Esophagus (tissue), 2 donors: ENCODE data around the gene ORMDL2. TPM values are rescaled to one million over a fixed set of nuclear protein-coding genes. Genes with fewer than 3 reads are reported as not detected.
"Not testable (repeated sequence)": the region's sequence is repeated elsewhere in the genome, so short reads cannot be mapped to it uniquely, and the experiment has no call there.

Experiments
- H3K27ac ChIP-seq, 2 donors: one replicate each; pipeline ENCODE4 v1.5.1; 2013; ENCODE audit warnings: low read depth in 2 of 2, mild to moderate bottlenecking in 2 of 2, inconsistent platforms in 1 of 2, low read length in 1 of 2, moderate library complexity in 1 of 2
- H3K27me3 ChIP-seq, 2 donors: one replicate each; pipeline ENCODE4 v1.6.1; 2013; ENCODE audit warnings: low read length in 2 of 2, control low read depth in 1 of 2, mild to moderate bottlenecking in 1 of 2; ENCODE audit not compliant: insufficient read depth in 2 of 2, control insufficient read depth in 1 of 2
- H3K36me3 ChIP-seq, 2 donors: one replicate each; pipeline ENCODE4 v1.6.1; 2013; ENCODE audit warnings: low read length in 1 of 2; ENCODE audit not compliant: control insufficient read depth in 2 of 2, insufficient read depth in 2 of 2
- H3K4me1 ChIP-seq, 2 donors: one replicate each; pipeline ENCODE4 v1.6.1; 2013; ENCODE audit warnings: low read length in 1 of 2; ENCODE audit not compliant: control insufficient read depth in 2 of 2, insufficient read depth in 2 of 2
- H3K4me3 ChIP-seq, 2 donors: one replicate each; pipeline ENCODE4 v1.5.1; 2013; ENCODE audit warnings: low read length in 2 of 2, mild to moderate bottlenecking in 2 of 2, low read depth in 1 of 2, moderate library complexity in 1 of 2
- H3K9me3 ChIP-seq, 2 donors: one replicate each; pipeline ENCODE4 v1.6.1; 2013; ENCODE audit warnings: mild to moderate bottlenecking in 2 of 2, low read depth in 1 of 2, low read length in 1 of 2, moderate library complexity in 1 of 2; ENCODE audit not compliant: control insufficient read depth in 2 of 2, insufficient read depth in 1 of 2
- WGBS, 2 donors: extraction: QIAGEN DNeasy Blood & Tissue Kit; methylation state at CpG; one replicate each; pipeline ENCODE4 v1.1.7; 2013; 5-methylcytosine and 5-hydroxymethylcytosine counted together
- polyA plus RNA-seq, 2 donors: library from polyadenylated mRNA; stranded (reverse); fragments of 200-250 nt; gene quantifications; one replicate each; pipeline ENCODE4 v1.2.3, GENCODE V29; 2013
- donor health status: healthy with polysubstance abuse.
- donor health status: Bipolar disorder and iron deficiency.

The ORMDL2 gene
- polyA plus RNA-seq, 2 donors, result 97.1 to 100 TPM

DNA sequence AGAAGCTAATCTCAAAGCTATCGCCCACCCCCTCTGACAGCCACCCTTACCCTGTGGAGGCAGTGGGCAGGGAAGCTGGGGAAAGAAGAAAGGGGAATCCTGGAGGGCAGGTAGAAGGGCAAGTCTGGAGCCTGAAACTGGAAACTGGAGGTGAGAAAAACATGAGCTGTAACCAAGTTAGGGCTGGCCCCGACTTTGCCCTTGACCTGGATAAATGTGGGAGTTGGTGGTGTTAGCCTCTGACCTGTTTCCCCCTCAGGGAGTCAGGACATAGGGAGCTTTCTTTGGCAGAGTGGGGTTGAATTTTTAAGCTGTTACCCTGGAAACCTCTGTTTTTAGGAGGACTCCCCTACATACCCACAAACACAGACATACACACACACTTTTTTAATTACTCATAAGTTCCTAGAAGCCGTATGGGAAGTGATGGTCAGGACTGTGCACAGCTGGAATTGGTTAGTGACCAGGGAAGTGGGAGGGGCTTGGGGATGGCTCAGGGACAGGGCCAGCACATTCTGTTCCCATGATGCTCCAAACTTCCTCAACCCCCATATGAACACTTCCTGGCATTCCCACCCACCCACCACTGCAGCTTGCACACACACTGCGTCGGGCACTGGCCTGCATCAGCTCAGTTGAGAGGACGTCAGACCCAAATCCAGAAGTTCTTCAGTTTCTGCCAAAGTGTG is 29.9 kb downstream of the ORMDL2 start:
- 39% methylated on average over 6 of the region's 6 CpGs for WGBS, 2 donors
- no peaks in the 10 kb centered on the region for H3K9me3 ChIP-seq
- peak overlapping the region; percentile 72 to 88 for H3K27ac ChIP-seq
- H3K36me3 ChIP-seq, result no peaks in the 10 kb centered on the region
- peaks cover 0 to under 1% of the 10 kb centered on the region in 2 donors for H3K4me1 ChIP-seq
- H3K27me3 ChIP-seq, result no peaks in the 10 kb centered on the region
- H3K4me3 ChIP-seq, result no peak overlapping the region

DNA sequence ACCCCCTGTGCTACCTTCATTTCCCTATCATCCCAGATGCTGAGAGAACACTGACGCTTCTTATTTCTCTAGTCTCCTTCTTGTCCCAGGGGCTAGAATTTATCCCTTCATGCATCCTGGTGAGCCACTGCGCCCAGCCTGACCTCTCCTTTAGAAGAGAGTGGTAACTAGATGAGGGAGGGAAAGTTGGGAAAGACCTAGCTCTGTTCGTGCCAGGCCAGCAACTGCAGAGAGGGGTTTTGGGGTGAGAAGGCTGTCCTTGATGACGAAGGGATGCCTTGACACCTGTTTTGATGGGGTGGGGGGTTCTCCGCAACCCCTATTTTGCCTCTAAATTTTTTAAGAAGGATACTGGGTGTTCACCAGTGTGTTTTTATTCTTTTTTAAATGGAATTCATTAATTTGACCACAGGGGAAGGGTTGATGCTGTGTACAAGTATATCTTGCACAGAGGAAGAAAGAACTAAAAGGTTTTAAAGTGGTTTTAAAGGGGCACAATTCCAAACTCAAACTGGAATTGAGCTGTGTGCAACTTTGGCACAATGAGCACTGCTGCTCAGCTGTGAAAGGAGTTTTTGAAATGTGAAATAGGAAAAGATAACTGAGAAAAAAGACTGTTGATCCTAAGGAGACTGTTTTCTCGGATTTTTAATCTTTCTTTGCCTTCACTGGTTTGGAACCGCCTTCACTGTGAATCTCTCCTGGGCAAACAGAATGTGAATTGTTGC is 31.9 kb downstream of the ORMDL2 start:
- peak overlapping the region in 1 of 2 donors; percentile 3 for H3K27ac ChIP-seq
- 76 to 77% methylated on average over 7 of the region's 7 CpGs for WGBS, 2 donors

DNA sequence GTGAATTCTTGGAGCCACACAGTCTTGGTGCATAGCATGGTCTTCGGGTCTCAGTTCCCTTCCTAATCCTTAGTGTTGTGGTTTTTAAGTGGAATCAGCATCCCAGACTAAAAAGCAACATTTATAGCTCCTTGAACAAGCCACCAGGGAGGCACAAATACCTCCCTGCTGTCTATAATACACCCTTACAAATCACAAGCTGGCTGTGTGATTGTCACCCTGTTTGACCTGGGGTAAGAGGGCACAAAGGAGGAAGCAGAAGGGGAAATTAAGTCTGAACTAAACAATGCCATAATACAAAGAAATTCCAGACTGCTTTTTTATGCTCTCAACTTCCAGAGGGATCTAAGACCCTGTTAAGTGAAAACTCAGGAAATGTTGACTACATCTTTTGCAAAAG is 32.6 kb downstream of the ORMDL2 start:
- no peaks in the 10 kb centered on the region for H3K27me3 ChIP-seq
- no peaks in the 10 kb centered on the region for H3K9me3 ChIP-seq
- no peaks in the 10 kb centered on the region for H3K36me3 ChIP-seq
- 35 to 44% methylated on average over 1 of the region's 1 CpG for WGBS, 2 donors
- no peak overlapping the region for H3K4me3 ChIP-seq
- no peaks in the 10 kb centered on the region for H3K4me1 ChIP-seq
- no peak overlapping the region for H3K27ac ChIP-seq

More for the DNA sequence above, 31.9 kb downstream of the ORMDL2 start:
- H3K36me3 ChIP-seq, result no peaks in the 10 kb centered on the region
- no peaks in the 10 kb centered on the region for H3K4me1 ChIP-seq
- H3K27me3 ChIP-seq, result no peaks in the 10 kb centered on the region
- H3K9me3 ChIP-seq, result no peaks in the 10 kb centered on the region
- no peak overlapping the region for H3K4me3 ChIP-seq

DNA sequence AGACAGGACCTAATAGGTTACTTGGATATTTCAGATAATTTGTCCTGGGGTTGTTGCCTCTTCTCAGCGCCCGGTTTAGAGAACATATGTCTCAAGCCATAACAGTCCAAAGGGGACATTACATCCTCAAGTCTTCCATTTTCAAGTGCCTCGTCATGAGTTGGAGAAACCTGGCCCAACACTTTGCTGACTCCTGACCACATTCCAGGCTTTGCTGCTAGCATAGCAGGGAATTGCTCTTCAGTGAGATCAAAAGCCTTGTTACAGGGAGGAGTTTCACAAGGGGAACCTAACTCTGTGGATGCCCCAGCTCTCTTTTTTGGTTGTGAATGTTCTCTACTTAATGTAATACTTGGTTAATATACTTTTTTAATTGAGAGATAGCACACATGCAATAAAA is 33.1 kb downstream of the ORMDL2 start:
- Histone ChIP-seq H3K4me3 (no peak overlapping the region), H3K4me1 (no peaks in the 10 kb centered on the region), H3K27ac (no peak overlapping the region), H3K36me3 (no peaks in the 10 kb centered on the region), H3K9me3 (no peaks in the 10 kb centered on the region), H3K27me3 (no peaks in the 10 kb centered on the region)
- WGBS, 2 donors, result 91 to 93% methylated on average over 3 of the region's 3 CpGs

DNA sequence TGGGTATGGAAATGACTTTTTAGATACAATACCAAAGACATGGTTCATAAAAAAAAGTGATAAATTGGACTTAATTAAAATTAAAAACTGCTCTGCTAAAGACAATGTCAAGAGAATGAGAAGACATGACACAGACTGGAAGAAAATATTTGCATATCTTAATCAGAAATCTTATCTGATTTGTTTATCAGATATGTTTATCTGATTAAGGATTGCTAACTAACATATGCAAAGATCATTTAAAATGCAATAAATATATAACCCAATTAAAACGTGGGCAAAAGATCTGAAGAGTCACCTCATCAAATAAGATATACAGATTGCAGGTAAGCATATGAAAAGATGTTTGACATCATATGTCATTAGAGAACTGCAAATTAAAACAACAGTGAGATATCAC is 34.9 kb downstream of the ORMDL2 start:
- no peaks in the 10 kb centered on the region for H3K9me3 ChIP-seq
- H3K27ac ChIP-seq, result no peak overlapping the region
- H3K4me3 ChIP-seq, result no peak overlapping the region
- no peaks in the 10 kb centered on the region for H3K36me3 ChIP-seq
- no peaks in the 10 kb centered on the region for H3K4me1 ChIP-seq
- H3K27me3 ChIP-seq, result no peaks in the 10 kb centered on the region
- 38 to 39% methylated on average over 1 of the region's 1 CpG for WGBS, 2 donors

DNA sequence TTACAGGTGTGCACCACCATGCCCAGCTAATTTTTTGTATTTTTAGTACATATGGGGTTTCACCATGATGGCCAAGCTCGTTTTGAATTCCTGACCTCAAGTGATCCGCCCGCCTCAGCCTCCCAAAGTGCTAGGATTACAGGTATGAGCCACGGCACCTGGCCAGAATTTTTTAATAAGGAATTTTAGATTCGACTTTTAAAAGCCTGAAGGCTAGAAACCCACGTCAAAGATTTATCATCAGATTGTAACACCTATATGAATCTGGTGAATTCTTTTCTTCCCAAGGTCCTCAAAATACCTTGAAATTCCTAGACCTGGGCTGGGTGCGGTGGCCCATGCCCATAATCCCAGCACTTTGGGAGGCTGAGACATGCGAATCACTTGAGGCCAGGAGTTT is 43.6 kb downstream of the ORMDL2 start:
- Histone ChIP-seq H3K4me1 (no peaks in the 10 kb centered on the region), H3K9me3 (no peaks in the 10 kb centered on the region), H3K27me3 (no peaks in the 10 kb centered on the region), H3K36me3 (no peaks in the 10 kb centered on the region), H3K4me3 (no peak overlapping the region), H3K27ac (no peak overlapping the region)
- WGBS, 2 donors, result 89 to 90% methylated on average over 8 of the region's 8 CpGs

DNA sequence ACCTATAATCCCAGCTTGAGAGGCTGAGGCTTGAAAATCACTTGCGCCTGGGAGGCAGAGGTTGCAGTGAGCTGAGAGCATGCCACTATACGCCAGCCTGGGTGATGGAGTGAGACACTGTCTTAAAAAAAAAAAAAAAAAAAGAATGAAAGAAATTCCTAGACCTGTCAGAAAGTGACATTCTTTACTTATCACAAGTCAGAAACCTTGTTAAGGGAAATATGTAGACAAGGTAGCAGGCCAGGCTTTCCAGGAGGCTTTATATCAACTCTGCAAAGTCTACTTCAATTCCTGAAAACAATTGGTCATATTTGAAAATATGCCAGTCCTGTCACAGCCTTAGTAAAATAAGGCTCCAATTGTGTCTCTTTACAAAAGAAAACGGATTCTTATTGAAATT is 44.0 kb downstream of the ORMDL2 start:
- no peaks in the 10 kb centered on the region for H3K9me3 ChIP-seq
- WGBS, 2 donors, result 87% methylated on average over 3 of the region's 3 CpGs
- H3K4me1 ChIP-seq, result no peaks in the 10 kb centered on the region
- H3K27me3 ChIP-seq, result no peaks in the 10 kb centered on the region
- no peaks in the 10 kb centered on the region for H3K36me3 ChIP-seq
- no peak overlapping the region for H3K4me3 ChIP-seq
- no peak overlapping the region for H3K27ac ChIP-seq

DNA sequence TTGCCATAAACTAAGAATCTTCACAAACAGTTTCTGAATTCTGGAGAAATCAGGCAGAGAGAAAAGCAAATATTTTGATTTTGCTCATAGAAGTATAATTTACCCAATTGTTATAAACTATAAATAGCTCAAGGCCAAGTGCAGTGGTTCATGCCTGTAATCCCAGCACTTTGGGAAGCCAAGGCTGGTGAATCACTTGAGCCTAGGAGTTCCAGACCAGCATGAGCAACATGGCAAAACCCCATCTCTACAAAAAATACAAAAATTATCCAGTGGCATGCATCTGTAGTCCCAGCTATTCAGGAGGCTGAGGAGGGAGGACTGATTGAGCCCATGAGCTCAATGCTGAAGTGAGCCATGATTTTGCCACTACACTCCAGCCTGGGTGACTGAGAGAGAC is 44.4 kb downstream of the ORMDL2 start:
- Histone ChIP-seq H3K4me3 (no peak overlapping the region), H3K36me3 (no peaks in the 10 kb centered on the region), H3K4me1 (no peaks in the 10 kb centered on the region), H3K27me3 (no peaks in the 10 kb centered on the region), H3K27ac (no peak overlapping the region), H3K9me3 (no peaks in the 10 kb centered on the region)

DNA sequence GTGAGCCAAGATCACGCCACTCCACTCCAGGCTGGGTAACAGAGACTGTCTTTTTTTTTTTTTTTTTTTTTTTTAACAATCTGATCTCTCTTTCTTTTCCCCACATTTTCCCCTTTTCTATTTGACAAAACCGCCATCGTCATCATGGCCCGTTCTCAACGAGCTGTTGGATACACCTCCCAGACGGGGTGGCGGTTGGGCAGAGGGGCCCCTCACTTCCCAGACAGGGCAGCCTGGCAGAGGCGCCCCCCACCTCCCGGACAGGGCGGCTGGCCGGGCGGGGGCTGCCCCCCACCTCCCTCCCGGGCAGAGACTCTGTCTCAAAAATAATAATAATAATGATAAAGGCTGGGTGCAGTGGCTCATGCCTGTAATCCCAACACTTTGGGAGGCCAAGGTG is 45.1 kb downstream of the ORMDL2 start:
- H3K4me1 ChIP-seq, result not testable (repeated sequence)
- 94 to 95% methylated on average over 13 of the region's 13 CpGs for WGBS, 2 donors

DNA sequence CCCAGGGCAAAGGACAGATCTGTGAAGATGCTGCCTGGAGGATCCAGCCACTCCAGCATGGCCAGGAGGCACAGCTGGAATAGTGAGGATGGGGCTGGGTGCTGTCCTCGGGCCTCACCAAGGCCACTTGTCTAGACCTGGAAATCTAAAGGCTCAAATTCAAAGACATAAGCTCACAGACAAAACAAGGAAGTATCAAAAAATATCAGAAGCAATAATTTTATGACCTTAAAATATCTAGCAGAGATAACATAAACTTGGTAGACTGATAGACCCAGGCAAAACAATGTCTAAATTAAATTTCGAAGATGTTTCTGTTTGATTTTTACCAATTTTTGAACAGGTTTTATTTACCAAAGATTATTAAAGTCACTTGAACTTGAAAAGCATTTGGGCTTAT is 47.5 kb downstream of the ORMDL2 start:
- WGBS, 2 donors, result 95 to 97% methylated on average over 2 of the region's 2 CpGs
- no peaks in the 10 kb centered on the region for H3K36me3 ChIP-seq
- no peak overlapping the region for H3K4me3 ChIP-seq
- H3K9me3 ChIP-seq, result no peaks in the 10 kb centered on the region
- no peaks in the 10 kb centered on the region for H3K27me3 ChIP-seq
- H3K4me1 ChIP-seq, result no peaks in the 10 kb centered on the region
- H3K27ac ChIP-seq, result no peak overlapping the region

More for the DNA sequence above, 45.1 kb downstream of the ORMDL2 start:
- H3K36me3 ChIP-seq, H3K4me3 ChIP-seq, H3K27ac ChIP-seq, H3K9me3 ChIP-seq, H3K27me3 ChIP-seq: not testable (repeated sequence)
